OCI-LY3 (cell line): Measurements from ENCODE around the gene MTCH1.

Source experiments
- EZH2phosphoT487 ChIP-seq: fragments of 200-600 bp; shearing (Covaris generic); IDR thresholded peaks from 2 replicates; pipeline ENCODE4 v1.6.1; 2018; ENCODE audit warnings: antibody characterized with exemption, mixed run types, low read depth
- TF ChIP-seq, protein P1 (sequence below): fragments of 200-600, 300-600 bp; sonication (generic); IDR thresholded peaks from 2 replicates; pipeline ENCODE4 v1.5.1; 2014; ENCODE audit warnings: antibody characterized with exemption, low read length, low read depth

DNA sequence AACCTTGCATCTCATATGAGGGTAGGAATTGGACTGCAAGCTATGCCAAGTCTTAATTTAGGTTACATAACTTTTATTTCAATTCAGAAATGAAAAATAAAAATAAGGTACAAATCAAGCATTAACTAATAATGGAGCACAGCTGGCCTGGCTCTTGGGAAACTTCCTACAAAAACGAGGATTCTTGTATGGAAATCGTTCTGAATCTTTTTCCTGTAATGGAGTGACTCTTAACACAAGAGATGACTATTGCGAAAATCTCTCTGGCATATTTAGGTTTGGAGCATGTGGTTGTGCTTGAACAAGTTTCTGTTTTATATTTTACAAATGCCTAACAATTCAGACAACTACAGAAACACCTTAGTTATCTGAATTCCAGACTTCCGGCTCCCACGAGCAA is 65.5 kb downstream of the MTCH1 start:
- no peak for TF ChIP-seq EZH2phosphoT487
- TF ChIP-seq, protein P1, sequence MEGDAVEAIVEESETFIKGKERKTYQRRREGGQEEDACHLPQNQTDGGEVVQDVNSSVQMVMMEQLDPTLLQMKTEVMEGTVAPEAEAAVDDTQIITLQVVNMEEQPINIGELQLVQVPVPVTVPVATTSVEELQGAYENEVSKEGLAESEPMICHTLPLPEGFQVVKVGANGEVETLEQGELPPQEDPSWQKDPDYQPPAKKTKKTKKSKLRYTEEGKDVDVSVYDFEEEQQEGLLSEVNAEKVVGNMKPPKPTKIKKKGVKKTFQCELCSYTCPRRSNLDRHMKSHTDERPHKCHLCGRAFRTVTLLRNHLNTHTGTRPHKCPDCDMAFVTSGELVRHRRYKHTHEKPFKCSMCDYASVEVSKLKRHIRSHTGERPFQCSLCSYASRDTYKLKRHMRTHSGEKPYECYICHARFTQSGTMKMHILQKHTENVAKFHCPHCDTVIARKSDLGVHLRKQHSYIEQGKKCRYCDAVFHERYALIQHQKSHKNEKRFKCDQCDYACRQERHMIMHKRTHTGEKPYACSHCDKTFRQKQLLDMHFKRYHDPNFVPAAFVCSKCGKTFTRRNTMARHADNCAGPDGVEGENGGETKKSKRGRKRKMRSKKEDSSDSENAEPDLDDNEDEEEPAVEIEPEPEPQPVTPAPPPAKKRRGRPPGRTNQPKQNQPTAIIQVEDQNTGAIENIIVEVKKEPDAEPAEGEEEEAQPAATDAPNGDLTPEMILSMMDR: no peak
